Stomach (tissue), 9 donors: ENCODE measurements around the gene ZMYM1. TPM values are rescaled to one million over a fixed set of nuclear protein-coding genes. Genes with fewer than 3 reads are reported as not detected.

Experiments
- DNase-seq, 2 donors: peaks; one replicate each; pipeline versions ENCODE4 v3.0.0 to v3.0.0-alpha.2; 2013 to 2019
- H3K27ac ChIP-seq, 5 donors: fragments of 200-600 bp in 4 of 5; sonication (generic) in 4 of 5; one replicate each; pipeline ENCODE4 v1.5.1; 2013 to 2019; ENCODE audit warnings: mild to moderate bottlenecking in 1 of 5, moderate library complexity in 1 of 5
- H3K27me3 ChIP-seq, 3 donors: fragments of 200-600 bp; sonication (generic); one replicate each; pipeline ENCODE4 v1.5.1; 2017 to 2019; ENCODE audit warnings: mixed run types in 1 of 3
- H3K36me3 ChIP-seq, 4 donors: fragments of 200-600 bp; sonication (generic); 1 replicate in 3 of 4; 2 replicates in 1 of 4; pipeline ENCODE4 v1.5.1; 2016 to 2019
- H3K4me1 ChIP-seq, 4 donors: fragments of 200-600 bp; sonication (generic); one replicate each; pipeline ENCODE4 v1.5.1; 2016 to 2019
- H3K4me3 ChIP-seq, 4 donors: fragments of 200-600 bp; sonication (generic) in 3 of 4; one replicate each; pipeline ENCODE4 v1.5.1; 2016 to 2019; ENCODE audit warnings: mild to moderate bottlenecking in 1 of 4
- H3K9me3 ChIP-seq, 4 donors: fragments of 200-600 bp; sonication (generic); one replicate each; pipeline ENCODE4 v1.5.1; 2016 to 2019
- EP300 ChIP-seq: sonication (generic); formaldehyde crosslinking; IDR thresholded peaks from one replicate; pipeline ENCODE4 v1.6.1; 2017; ENCODE audit warnings: antibody characterized with exemption
- POLR2A ChIP-seq, 4 donors: fragments of 450-650 bp; IDR thresholded peaks; one replicate each; pipeline ENCODE4 v1.6.1; 2016; ENCODE audit warnings: antibody characterized with exemption in 4 of 4, control low read depth in 2 of 4, mild to moderate bottlenecking in 1 of 4, moderate library complexity in 1 of 4
- POLR2AphosphoS5 ChIP-seq, 3 donors: sonication (generic); formaldehyde crosslinking; IDR thresholded peaks; one replicate each; pipeline ENCODE4 v1.6.1; 2016; ENCODE audit warnings: antibody characterized with exemption in 3 of 3
- WGBS, 5 donors: extraction: QIAGEN DNeasy Blood & Tissue Kit in 3 of 5; methylation state at CpG; one replicate each; pipeline versions ENCODE4 v1.1.5 to v1.1.7; 2013 to 2018; 5-methylcytosine and 5-hydroxymethylcytosine counted together
- intact Hi-C: fragments of 100-400 bp; cut with DNase I; formaldehyde crosslinking; loops from one replicate; pipeline ENCODE4 v1.15.1; 2023; ENCODE audit warnings: low total_unique reads
- polyA plus RNA-seq, 3 donors: library from polyadenylated mRNA; stranded (reverse); fragments of 200-250 nt; gene quantifications; one replicate each; pipeline ENCODE4 v1.2.3, GENCODE V29; 2013
- total RNA-seq, 5 donors: library from RNA; depleted of rRNA; stranded (reverse); fragments of >200 nt; gene quantifications; one replicate each; pipeline versions ENCODE4 v1.1.0 to v1.2.3, GENCODE V29; 2014 to 2016
- TF ChIP-seq, protein P1 (sequence below), 7 experiments: fragments of 450-650 bp in 4 of 7; fragments of 200-600 bp in 3 of 7; sonication (generic) in 3 of 7; IDR thresholded peaks; one replicate each; pipeline ENCODE4 v1.5.1; 2016 to 2019; ENCODE audit warnings: antibody characterized with exemption in 7 of 7, control low read depth in 2 of 7, mild to moderate bottlenecking in 1 of 7
- donor health status: healthy with polysubstance abuse.
- donor health status: Bipolar disorder and iron deficiency.
- donor health status: healthy.

Gene ZMYM1
- total and polyA plus RNA-seq, 8 donors, result 0.58 to 65.6 (median 2.8) TPM

DNA sequence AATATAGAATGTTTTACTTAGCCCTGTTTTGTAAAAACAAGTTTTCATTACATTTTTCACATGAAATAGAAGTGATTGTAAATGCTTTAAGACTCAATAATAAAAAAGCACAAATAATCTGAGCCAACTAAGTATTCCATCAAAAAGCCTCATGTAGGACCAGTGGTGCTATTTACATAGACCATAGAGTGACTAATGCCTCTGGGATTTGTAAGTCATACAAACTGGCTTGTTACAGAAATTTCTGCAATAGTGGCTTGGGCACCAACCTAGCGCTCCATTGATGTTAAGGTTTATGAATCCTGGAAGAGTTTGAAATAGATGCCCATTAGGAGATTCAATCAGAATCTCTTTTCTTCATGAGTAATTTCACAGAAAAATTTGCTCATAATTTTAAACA lies 31.9 kb downstream of the ZMYM1 start:
- Histone ChIP-seq H3K36me3 (peaks cover 0 to 61% (median 41%) of the 10 kb centered on the region in 4 donors), H3K9me3 (no peaks in the 10 kb centered on the region), H3K4me1 (no peaks in the 10 kb centered on the region), H3K27me3 (no peaks in the 10 kb centered on the region), H3K27ac (no peak overlapping the region), H3K4me3 (no peak overlapping the region)
- 91 to 100% (median 95%) methylated on average over 1 of the region's 1 CpG for WGBS, 5 donors
- intact Hi-C loops, result no loop called here
- DNase-seq, result no peak
- TF ChIP-seq POLR2AphosphoS5 (IDR thresholded peaks at IDR 0.05), result no peak
- no peak for TF ChIP-seq EP300
- no peak for TF ChIP-seq POLR2A (IDR thresholded peaks at IDR 0.05)
- TF ChIP-seq, protein P1, sequence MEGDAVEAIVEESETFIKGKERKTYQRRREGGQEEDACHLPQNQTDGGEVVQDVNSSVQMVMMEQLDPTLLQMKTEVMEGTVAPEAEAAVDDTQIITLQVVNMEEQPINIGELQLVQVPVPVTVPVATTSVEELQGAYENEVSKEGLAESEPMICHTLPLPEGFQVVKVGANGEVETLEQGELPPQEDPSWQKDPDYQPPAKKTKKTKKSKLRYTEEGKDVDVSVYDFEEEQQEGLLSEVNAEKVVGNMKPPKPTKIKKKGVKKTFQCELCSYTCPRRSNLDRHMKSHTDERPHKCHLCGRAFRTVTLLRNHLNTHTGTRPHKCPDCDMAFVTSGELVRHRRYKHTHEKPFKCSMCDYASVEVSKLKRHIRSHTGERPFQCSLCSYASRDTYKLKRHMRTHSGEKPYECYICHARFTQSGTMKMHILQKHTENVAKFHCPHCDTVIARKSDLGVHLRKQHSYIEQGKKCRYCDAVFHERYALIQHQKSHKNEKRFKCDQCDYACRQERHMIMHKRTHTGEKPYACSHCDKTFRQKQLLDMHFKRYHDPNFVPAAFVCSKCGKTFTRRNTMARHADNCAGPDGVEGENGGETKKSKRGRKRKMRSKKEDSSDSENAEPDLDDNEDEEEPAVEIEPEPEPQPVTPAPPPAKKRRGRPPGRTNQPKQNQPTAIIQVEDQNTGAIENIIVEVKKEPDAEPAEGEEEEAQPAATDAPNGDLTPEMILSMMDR (IDR thresholded peaks at IDR 0.05), result no peak

DNA sequence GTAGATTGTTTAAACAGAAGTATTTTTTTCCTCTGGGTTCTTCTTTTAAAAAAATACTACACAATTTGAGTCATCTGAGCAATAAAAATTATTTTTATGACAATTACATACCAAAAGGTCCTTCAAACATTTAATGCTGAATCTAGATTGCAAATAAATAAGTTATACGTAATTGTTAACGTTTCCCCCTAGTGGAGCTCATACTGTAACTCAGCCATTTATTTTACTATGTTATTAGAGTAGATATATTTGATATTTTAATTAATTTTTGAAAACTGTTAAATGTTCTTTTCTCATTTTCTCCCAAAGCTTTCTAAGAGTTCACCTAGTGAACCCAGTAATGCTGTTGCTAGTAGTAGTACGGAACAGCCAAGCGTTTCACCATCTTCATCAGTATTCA lies 33.5 kb downstream of the ZMYM1 start:
- intact Hi-C loops, result no loop called here
- H3K36me3 ChIP-seq, result peaks cover 0 to 56% (median 40%) of the 10 kb centered on the region in 4 donors
- no peak overlapping the region for H3K27ac ChIP-seq
- 86 to 88% (median 87%) methylated on average over 4 of the region's 4 CpGs for WGBS, 5 donors
- H3K4me1 ChIP-seq, result no peaks in the 10 kb centered on the region
- no peak overlapping the region for H3K4me3 ChIP-seq
- H3K9me3 ChIP-seq, result no peaks in the 10 kb centered on the region
- no peaks in the 10 kb centered on the region for H3K27me3 ChIP-seq
- TF ChIP-seq POLR2AphosphoS5 (IDR thresholded peaks at IDR 0.05), result no peak
- TF ChIP-seq, protein P1 (IDR thresholded peaks at IDR 0.05), result peak in 1 of 7 experiments; percentile 11
- TF ChIP-seq EP300, result no peak
- TF ChIP-seq POLR2A (IDR thresholded peaks at IDR 0.05), result no peak
- no peak for DNase-seq

- H3K36me3 ChIP-seq, result peaks cover 0 to 42% (median 32%) of the 10 kb centered on the region in 4 donors
- TF ChIP-seq, protein P1 (IDR thresholded peaks at IDR 0.05), result no peak
- no peak for TF ChIP-seq EP300
- no peak for TF ChIP-seq POLR2A (IDR thresholded peaks at IDR 0.05)
- TF ChIP-seq POLR2AphosphoS5 (IDR thresholded peaks at IDR 0.05), result no peak
- H3K27ac ChIP-seq, result no peak overlapping the region
- no peak for DNase-seq
- 75 to 78% (median 77%) methylated on average over 8 of the region's 8 CpGs for WGBS, 5 donors
- intact Hi-C loops, result no loop called here
- H3K4me1 ChIP-seq, result peaks cover 0 to 6% (median 2%) of the 10 kb centered on the region in 4 donors
- no peaks in the 10 kb centered on the region for H3K27me3 ChIP-seq
- H3K9me3 ChIP-seq, result no peaks in the 10 kb centered on the region
- H3K4me3 ChIP-seq, result no peak overlapping the region
Measured at GRCh38 chr1:35115459-35116383, 36.5 kb downstream of the ZMYM1 start.

GRCh38 chr1:35120458-35121133 lies 41.4 kb downstream of the ZMYM1 start:
- peak; percentile 27 to 42 for DNase-seq
- Histone ChIP-seq H3K36me3 (peaks cover 0 to 5% (median 1%) of the 10 kb centered on the region in 4 donors), H3K27me3 (no peaks in the 10 kb centered on the region), H3K4me3 (peak overlapping the region; percentile 37 to 47 (median 40)), H3K4me1 (peaks cover 0 to 8% (median 5%) of the 10 kb centered on the region in 4 donors), H3K27ac (peak overlapping the region in 1 of 5 donors; percentile 58), H3K9me3 (peaks cover 0 to 4% (median under 1%) of the 10 kb centered on the region in 4 donors)
- intact Hi-C loops, result no loop called here
- 14 to 37% (median 23%) methylated on average over 16 to 36 of the region's 36 CpGs for WGBS, 5 donors
- TF ChIP-seq POLR2AphosphoS5 (IDR thresholded peaks at IDR 0.05) (no peak), EP300 (no peak), POLR2A (IDR thresholded peaks at IDR 0.05) (no peak)
- TF ChIP-seq, protein P1 (IDR thresholded peaks at IDR 0.05), result no peak
